ENCODE data around the gene LRRC34. TPM values are rescaled to one million over a fixed set of nuclear protein-coding genes. Genes with fewer than 3 reads are reported as not detected.
A peak's percentile ranks its signal among the peaks of the same experiment; 100 is the strongest.

Gene LRRC34, protein sequence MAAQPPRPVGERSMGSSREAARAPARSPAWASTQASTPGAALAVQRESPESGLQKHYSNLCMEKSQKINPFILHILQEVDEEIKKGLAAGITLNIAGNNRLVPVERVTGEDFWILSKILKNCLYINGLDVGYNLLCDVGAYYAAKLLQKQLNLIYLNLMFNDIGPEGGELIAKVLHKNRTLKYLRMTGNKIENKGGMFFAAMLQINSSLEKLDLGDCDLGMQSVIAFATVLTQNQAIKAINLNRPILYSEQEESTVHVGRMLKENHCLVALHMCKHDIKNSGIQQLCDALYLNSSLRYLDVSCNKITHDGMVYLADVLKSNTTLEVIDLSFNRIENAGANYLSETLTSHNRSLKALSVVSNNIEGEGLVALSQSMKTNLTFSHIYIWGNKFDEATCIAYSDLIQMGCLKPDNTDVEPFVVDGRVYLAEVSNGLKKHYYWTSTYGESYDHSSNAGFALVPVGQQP
- total RNA-seq (2014; rRNA removed; shearing (Covaris generic)): 3.4 and 9.4 TPM in 2 replicates
- 4.2 and 5.9 TPM in 2 replicates for polyA plus RNA-seq (2016; fragmentation: Nextera tagmentation; extraction: Ambion mirVana)

DNA sequence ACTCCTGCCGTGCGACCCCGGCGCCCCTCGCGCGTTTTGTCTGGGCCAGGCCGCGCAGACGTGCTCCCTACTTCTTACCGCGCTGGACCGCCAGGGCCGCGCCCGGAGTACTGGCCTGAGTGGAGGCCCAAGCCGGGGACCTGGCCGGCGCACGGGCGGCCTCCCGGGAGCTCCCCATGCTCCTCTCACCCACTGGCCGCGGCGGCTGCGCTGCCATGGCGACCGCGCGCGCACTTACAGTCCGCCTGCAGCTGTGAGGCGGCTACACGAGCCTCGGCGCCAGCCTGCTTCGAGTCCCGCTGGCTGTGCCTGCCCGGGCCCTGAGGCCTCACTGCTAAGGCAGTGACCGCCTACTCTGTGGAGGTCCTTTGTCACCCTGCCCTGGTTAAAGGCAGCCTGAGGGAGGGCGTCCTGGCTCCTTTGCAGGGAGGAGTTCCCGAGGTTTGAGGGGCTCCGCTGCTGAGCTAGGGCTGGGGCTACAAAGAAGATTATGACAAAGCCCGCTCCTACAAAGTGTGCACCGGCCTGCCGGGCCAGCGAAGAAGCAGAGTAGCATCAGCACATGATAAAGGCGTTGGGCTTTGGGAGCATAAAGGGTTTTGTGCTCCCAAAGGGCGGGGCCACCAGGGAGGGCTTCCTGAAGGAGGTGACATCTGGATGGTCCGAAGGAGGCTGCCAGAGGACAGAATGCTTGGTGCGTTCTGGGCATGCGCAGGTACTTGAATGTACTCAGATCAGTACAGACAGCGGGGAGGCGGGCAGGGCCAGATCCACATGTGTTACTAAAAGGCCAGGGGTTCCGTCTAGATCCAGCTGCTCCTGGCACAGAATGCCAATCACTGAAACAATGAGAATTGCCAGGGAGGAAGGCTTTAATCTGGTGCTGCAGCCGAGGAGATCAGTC lies at the start of gene LRRC34, which contains the start of gene LRRIQ4:
LRRC34 (minus strand) TSS at position 573 of the 904 bp plus-strand sequence; CDS start at position 217, 356 bp downstream.
LRRIQ4 (plus strand) TSS at position 539 of the 904 bp plus-strand sequence. CDS start 9,052 bp downstream, outside the sequence.
- H3K27me3 ChIP-seq (replicated peaks; ENCODE audit: insufficient read depth): no peaks in the 10 kb centered on the region
- 1 to 2% methylated on average over 45 to 52 of the region's 56 CpGs for WGBS, 2 experiments (ENCODE audit: low coverage in 1 of 2, low lambda C conversion rate in 2 of 2, missing lambda C conversion rate in 2 of 2)
- peak within 1 kb of the TSS; percentile 97 for H2AFZ ChIP-seq
- no peaks in the 10 kb centered on the region for H3K36me3 ChIP-seq (ENCODE audit: low read depth)
- H4K20me1 ChIP-seq (ENCODE audit: insufficient read depth): no peaks in the 10 kb centered on the region
- H3K9ac ChIP-seq: peak within 1 kb of the TSS; percentile 86
- H3K4me3 ChIP-seq: peak within 1 kb of the TSS; percentile 73
- DNase-seq: peak; percentile 91
- H3K79me2 ChIP-seq (ENCODE audit: insufficient read depth): 0 out of 2 replicates have a peak, but pooled peaks cover 3% of the 10 kb centered on the region
- peak within 1 kb of the TSS; percentile 89 for H3K27ac ChIP-seq
- no peaks in the 10 kb centered on the region for H3K9me3 ChIP-seq (ENCODE audit: low read depth)
- in situ Hi-C loops (cut with MboI): no loop called here
- H3K4me2 ChIP-seq (ENCODE audit: unreplicated experiment): peak within 1 kb of the TSS; percentile 83
- H3K9me2 ChIP-seq (ENCODE audit: insufficient read depth): no peaks in the 10 kb centered on the region
- no peaks in the 10 kb centered on the region; the same call in 1 of the 2 replicates for H3F3A ChIP-seq (ENCODE audit: insufficient read depth)
- TF ChIP-seq EZH2 (IDR thresholded peaks at IDR 0.05; ENCODE audit: insufficient read depth, poor library complexity, severe bottlenecking) (no peak), EZH2phosphoT487 (IDR thresholded peaks at IDR 0.05; ENCODE audit: insufficient read depth, low read depth) (no peak)
- H3K4me1 ChIP-seq (ENCODE audit: insufficient read depth): peaks cover 5% of the 10 kb centered on the region; the same call in 1 of the 2 replicates

DNA sequence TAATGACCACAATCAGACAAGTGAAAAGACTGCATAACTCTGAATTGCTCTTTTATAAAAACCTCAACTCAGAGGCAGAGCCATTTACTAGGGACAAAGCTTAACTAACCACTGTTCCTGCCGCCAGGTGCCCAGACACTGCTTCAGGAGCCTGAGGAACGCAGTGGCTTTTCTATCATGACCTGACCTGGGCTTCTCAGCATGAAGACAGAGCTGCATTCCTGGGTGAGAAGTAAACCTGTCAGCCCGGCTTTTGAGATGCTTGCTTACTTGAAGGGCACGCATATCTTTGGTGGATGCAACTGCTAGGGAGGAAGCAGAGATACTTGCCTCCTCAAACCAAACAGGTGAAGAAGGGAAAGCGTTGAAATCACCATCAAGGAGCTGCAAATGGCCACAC lies 49.2 kb upstream of the LRRC34 start:
- DNase-seq: no peak
- WGBS, 2 experiments (ENCODE audit: low coverage in 1 of 2, low lambda C conversion rate in 2 of 2, missing lambda C conversion rate in 2 of 2): 79 to 81% methylated on average over 5 of the region's 5 CpGs
- Histone ChIP-seq H3K4me3 (no peak overlapping the region), H3K27me3 (replicated peaks; ENCODE audit: insufficient read depth) (no peaks in the 10 kb centered on the region), H3K27ac (no peak overlapping the region), H3F3A (ENCODE audit: insufficient read depth) (no peaks in the 10 kb centered on the region), H3K9me3 (ENCODE audit: low read depth) (no peaks in the 10 kb centered on the region), H3K4me1 (ENCODE audit: insufficient read depth) (no peaks in the 10 kb centered on the region), H3K4me2 (ENCODE audit: unreplicated experiment) (no peak overlapping the region), H3K9me2 (ENCODE audit: insufficient read depth) (no peaks in the 10 kb centered on the region), H3K79me2 (ENCODE audit: insufficient read depth) (no peaks in the 10 kb centered on the region), H3K36me3 (ENCODE audit: low read depth) (no peaks in the 10 kb centered on the region), H2AFZ (no peak overlapping the region), H3K9ac (no peak overlapping the region), H4K20me1 (ENCODE audit: insufficient read depth) (no peaks in the 10 kb centered on the region)
- no peak for TF ChIP-seq EZH2 (IDR thresholded peaks at IDR 0.05; ENCODE audit: insufficient read depth, poor library complexity, severe bottlenecking)
- TF ChIP-seq EZH2phosphoT487 (IDR thresholded peaks at IDR 0.05; ENCODE audit: insufficient read depth, low read depth): no peak
- in situ Hi-C loops (cut with MboI): no loop called here

DNA sequence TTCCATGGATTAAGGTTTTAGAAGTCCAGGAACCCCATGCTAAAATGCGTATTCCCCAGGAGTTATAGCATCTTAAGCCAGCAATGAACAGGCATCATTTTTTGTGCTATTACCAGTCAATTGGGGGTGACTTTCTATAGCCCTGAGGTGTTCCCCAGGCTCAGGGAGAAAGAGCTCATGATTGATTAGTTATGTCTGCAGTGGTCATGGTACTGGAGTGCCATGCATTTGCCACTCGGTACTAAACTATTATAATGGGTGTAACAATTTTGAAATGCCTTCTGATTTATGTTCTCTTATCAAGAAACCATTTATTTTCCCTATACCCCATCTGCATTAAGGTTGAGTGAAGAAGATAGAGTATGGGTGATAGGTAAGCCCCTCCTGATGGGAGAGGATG lies 45.1 kb upstream of the LRRC34 start:
- WGBS, 2 experiments (ENCODE audit: low coverage in 1 of 2, low lambda C conversion rate in 2 of 2, missing lambda C conversion rate in 2 of 2): 72 to 83% methylated on average over 2 of the region's 2 CpGs
- TF ChIP-seq EZH2phosphoT487 (IDR thresholded peaks at IDR 0.05; ENCODE audit: insufficient read depth, low read depth) (no peak), EZH2 (IDR thresholded peaks at IDR 0.05; ENCODE audit: insufficient read depth, poor library complexity, severe bottlenecking) (no peak)
- Histone ChIP-seq H3K4me1 (ENCODE audit: insufficient read depth) (no peaks in the 10 kb centered on the region), H3K36me3 (ENCODE audit: low read depth) (no peaks in the 10 kb centered on the region), H4K20me1 (ENCODE audit: insufficient read depth) (no peaks in the 10 kb centered on the region), H3K9me2 (ENCODE audit: insufficient read depth) (no peaks in the 10 kb centered on the region), H3K79me2 (ENCODE audit: insufficient read depth) (no peaks in the 10 kb centered on the region), H3K9ac (no peak overlapping the region), H3K4me3 (no peak overlapping the region), H3K27ac (no peak overlapping the region), H3K9me3 (ENCODE audit: low read depth) (no peaks in the 10 kb centered on the region), H3F3A (ENCODE audit: insufficient read depth) (no peaks in the 10 kb centered on the region), H2AFZ (no peak overlapping the region), H3K27me3 (replicated peaks; ENCODE audit: insufficient read depth) (no peaks in the 10 kb centered on the region), H3K4me2 (ENCODE audit: unreplicated experiment) (no peak overlapping the region)
- in situ Hi-C loops (cut with MboI): no loop called here
- DNase-seq: no peak

DNA sequence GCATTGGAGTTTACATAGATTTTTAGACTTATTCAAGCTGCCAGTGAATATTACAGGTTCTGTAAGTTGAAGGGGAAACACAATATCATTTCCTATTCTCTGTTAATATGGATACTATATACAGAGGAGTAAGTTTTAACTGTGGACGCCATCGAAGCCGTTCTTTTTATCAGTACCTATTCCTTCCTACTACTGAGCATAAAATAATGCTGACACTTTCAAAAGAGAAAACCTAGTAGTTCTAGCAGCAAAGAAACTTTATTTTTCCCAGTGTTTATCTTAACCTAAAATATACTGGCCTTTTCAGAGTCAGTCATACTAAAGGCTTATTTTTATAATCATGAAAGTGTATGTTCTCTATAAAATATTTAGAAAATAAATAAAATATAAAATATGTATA lies 42.8 kb upstream of the LRRC34 start:
- Histone ChIP-seq H3K27ac (no peak overlapping the region), H3K27me3 (replicated peaks; ENCODE audit: insufficient read depth) (no peaks in the 10 kb centered on the region), H3K9me3 (ENCODE audit: low read depth) (no peaks in the 10 kb centered on the region), H3K79me2 (ENCODE audit: insufficient read depth) (no peaks in the 10 kb centered on the region), H3K9me2 (ENCODE audit: insufficient read depth) (no peaks in the 10 kb centered on the region), H3K4me2 (ENCODE audit: unreplicated experiment) (no peak overlapping the region), H3K9ac (no peak overlapping the region), H3F3A (ENCODE audit: insufficient read depth) (no peaks in the 10 kb centered on the region), H3K36me3 (ENCODE audit: low read depth) (no peaks in the 10 kb centered on the region), H3K4me3 (no peak overlapping the region), H2AFZ (no peak overlapping the region), H4K20me1 (ENCODE audit: insufficient read depth) (no peaks in the 10 kb centered on the region), H3K4me1 (ENCODE audit: insufficient read depth) (no peaks in the 10 kb centered on the region)
- TF ChIP-seq EZH2 (IDR thresholded peaks at IDR 0.05; ENCODE audit: insufficient read depth, poor library complexity, severe bottlenecking): no peak
- no peak for TF ChIP-seq EZH2phosphoT487 (IDR thresholded peaks at IDR 0.05; ENCODE audit: insufficient read depth, low read depth)
- no peak for DNase-seq
- WGBS, 2 experiments (ENCODE audit: low coverage in 1 of 2, low lambda C conversion rate in 2 of 2, missing lambda C conversion rate in 2 of 2): 82 to 94% methylated on average over 3 of the region's 3 CpGs
- in situ Hi-C loops (cut with MboI): no loop called here
